HepG2 (cell line): ENCODE results near the gene TPX2. TPM values are rescaled to one million over a fixed set of nuclear protein-coding genes. Genes with fewer than 3 reads are reported as not detected.

ENCODE experiments used
- BCL6 ChIP-seq: IDR thresholded peaks from 2 replicates; pipeline ENCODE4 v1.6.1; 2016; ENCODE audit warnings: missing genetic modification reagents, missing compliant biosample characterization
- BRCA1 ChIP-seq: sonication (generic); formaldehyde crosslinking; IDR thresholded peaks from 2 replicates; pipeline ENCODE4 v1.4.0; 2020; ENCODE audit warnings: missing genetic modification reagents
- HIVEP1 ChIP-seq: sonication (generic); formaldehyde crosslinking; IDR thresholded peaks from 2 replicates; pipeline ENCODE4 v1.4.0; 2020; ENCODE audit warnings: mild to moderate bottlenecking, missing genetic modification reagents
- KDM3A ChIP-seq: IDR thresholded peaks from 2 replicates; pipeline ENCODE4 v1.6.1; 2018; ENCODE audit warnings: low read depth, missing compliant biosample characterization
- MLX ChIP-seq: IDR thresholded peaks from 2 replicates; pipeline ENCODE4 v1.6.1; 2016
- NCOA2 ChIP-seq: sonication (generic); formaldehyde crosslinking; IDR thresholded peaks from 2 replicates; pipeline ENCODE4 v1.8.0; 2022; ENCODE audit warnings: inconsistent platforms
- NFE2L2 ChIP-seq: fragments of 150-350 bp; IDR thresholded peaks from 2 replicates; pipeline ENCODE4 v1.6.1; 2014; ENCODE audit warnings: low read length
- RBAK ChIP-seq: sonication (generic); formaldehyde crosslinking; IDR thresholded peaks from 2 replicates; pipeline ENCODE4 v1.5.1; 2020; ENCODE audit warnings: mild to moderate bottlenecking, missing genetic modification reagents
- RBM22 ChIP-seq: fragments of 200-400 bp; formaldehyde crosslinking; optimal IDR thresholded peaks from 2 replicates; pipeline ENCODE3; 2017; ENCODE audit warnings: mild to moderate bottlenecking, low read length, moderate library complexity
- REST ChIP-seq, 2 experiments: IDR thresholded peaks; 2 replicates each; pipeline ENCODE4 v1.6.1; 2011 to 2012; ENCODE audit warnings: low read length in 2 of 2, borderline replicate concordance in 1 of 2, low read depth in 1 of 2, mild to moderate bottlenecking in 1 of 2, moderate library complexity in 1 of 2
- RFXAP ChIP-seq: sonication (generic); formaldehyde crosslinking; IDR thresholded peaks from 2 replicates; pipeline ENCODE4 v1.4.0; 2020; ENCODE audit warnings: missing genetic modification reagents, borderline replicate concordance
- U2AF1 ChIP-seq: fragments of 200-400 bp; formaldehyde crosslinking; optimal IDR thresholded peaks from 2 replicates; pipeline ENCODE3; 2017; ENCODE audit warnings: mild to moderate bottlenecking, low read depth, low read length
- ZNF12 ChIP-seq: sonication (generic); formaldehyde crosslinking; IDR thresholded peaks from 2 replicates; pipeline ENCODE4 v1.5.0; 2020; ENCODE audit warnings: missing genetic modification reagents
- ZNF326 ChIP-seq: sonication (generic); formaldehyde crosslinking; IDR thresholded peaks from 2 replicates; pipeline ENCODE4 v1.4.0; 2020; ENCODE audit warnings: missing genetic modification reagents, borderline replicate concordance
- ZNF343 ChIP-seq: sonication (generic); formaldehyde crosslinking; IDR thresholded peaks from 2 replicates; pipeline ENCODE4 v1.4.0; 2020; ENCODE audit warnings: mild to moderate bottlenecking, missing genetic modification reagents
- ZNF546 ChIP-seq: sonication (generic); formaldehyde crosslinking; conservative IDR thresholded peaks from 2 replicates; pipeline ENCODE4 v1.8.1; 2023; ENCODE audit warnings: mild to moderate bottlenecking, missing genetic modification reagents
- ZNF619 ChIP-seq: sonication (generic); formaldehyde crosslinking; IDR thresholded peaks from 2 replicates; pipeline ENCODE4 v1.4.0; 2020; ENCODE audit warnings: mild to moderate bottlenecking, missing genetic modification reagents
- polyA plus RNA-seq, 8 experiments: library from polyadenylated mRNA; depleted of rRNA in 3 of 8; stranded (reverse) in 7 of 8; unstranded in 1 of 8; fragments of >200 nt; fragmentation: Illumina TruSeq in 4 of 8; extraction: Trizol in 4 of 8; gene quantifications; 2 replicates each; pipeline versions ENCODE4 v1.2.1 to v1.2.3, GENCODE V29; 2011 to 2016; ENCODE audit warnings: low read depth in 4 of 8, missing spikeins in 1 of 8, mixed read lengths in 1 of 8; ENCODE audit not compliant: insufficient read depth in 1 of 8
- total RNA-seq, 5 experiments: library from RNA; depleted of rRNA; stranded (reverse); fragments of >200 nt; fragmentation: Illumina TruSeq; extraction: Trizol; gene quantifications; 2 replicates each; pipeline ENCODE4 v1.2.3, GENCODE V29; 2016; ENCODE audit warnings: low read depth in 1 of 5
- TF ChIP-seq, protein P1 (sequence below): sonication (generic); formaldehyde crosslinking; conservative IDR thresholded peaks from 2 replicates; pipeline ENCODE4 v1.8.0; 2022; ENCODE audit warnings: low read depth, missing genetic modification reagents
- TF ChIP-seq, protein P2 (sequence below): sonication (generic); formaldehyde crosslinking; IDR thresholded peaks from 2 replicates; pipeline ENCODE4 v1.5.0; 2020; ENCODE audit warnings: missing genetic modification reagents, mild to moderate bottlenecking, borderline replicate concordance
- TF ChIP-seq, protein P3 (sequence below): sonication (generic); formaldehyde crosslinking; IDR thresholded peaks from 2 replicates; pipeline ENCODE4 v1.4.0; 2020; ENCODE audit warnings: missing genetic modification reagents

The TPX2 gene
- total and polyA plus RNA-seq, 2 of the 13 experiments (the other 11 are each of a cell fraction or from before 2014, with no cell fraction given), result 34.3 to 124 TPM

DNA sequence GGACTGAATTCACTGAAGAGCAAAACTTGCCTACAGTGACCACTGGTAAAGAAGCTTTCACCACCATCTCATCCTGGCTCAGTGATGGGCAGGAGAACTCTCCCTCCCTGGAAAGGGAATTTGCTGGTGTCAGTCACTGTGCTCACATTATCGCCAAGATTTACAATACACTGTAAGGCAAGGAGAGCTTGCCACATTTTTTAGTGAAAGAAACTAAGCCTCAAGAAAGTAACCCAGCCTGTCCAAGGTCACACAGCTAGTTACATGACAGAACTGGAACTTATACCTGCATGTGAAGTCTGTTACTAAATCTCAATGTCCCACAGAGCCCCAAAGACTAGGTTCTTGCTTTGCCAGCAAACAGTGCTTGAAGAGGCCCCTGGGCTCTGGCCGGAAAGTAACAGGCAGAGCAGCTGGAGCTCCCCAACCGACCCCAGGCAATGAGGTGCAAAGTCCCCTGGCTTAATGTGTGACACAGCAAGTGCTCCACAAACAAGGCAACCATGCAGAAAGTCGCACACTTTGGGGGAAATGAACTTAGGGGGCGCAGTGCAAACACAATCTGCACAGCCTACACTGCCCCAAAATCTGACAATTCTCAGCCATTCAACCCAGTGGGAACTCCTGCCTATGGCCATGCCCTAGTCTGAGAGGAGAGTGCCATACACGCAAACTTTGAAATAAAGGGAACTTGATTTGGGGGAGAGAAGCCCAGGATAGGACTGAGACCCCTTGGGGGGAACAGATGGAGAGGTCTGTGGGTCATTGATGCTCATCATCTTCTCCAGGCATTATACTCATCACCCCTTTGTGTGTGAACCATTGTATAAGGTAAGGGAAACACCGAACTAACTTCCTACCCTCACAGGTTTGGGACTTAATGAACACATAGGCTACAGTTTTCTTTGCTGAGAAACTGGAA lies 18.3 kb upstream of the TPX2 start (continued):
- TF ChIP-seq, protein P1, sequence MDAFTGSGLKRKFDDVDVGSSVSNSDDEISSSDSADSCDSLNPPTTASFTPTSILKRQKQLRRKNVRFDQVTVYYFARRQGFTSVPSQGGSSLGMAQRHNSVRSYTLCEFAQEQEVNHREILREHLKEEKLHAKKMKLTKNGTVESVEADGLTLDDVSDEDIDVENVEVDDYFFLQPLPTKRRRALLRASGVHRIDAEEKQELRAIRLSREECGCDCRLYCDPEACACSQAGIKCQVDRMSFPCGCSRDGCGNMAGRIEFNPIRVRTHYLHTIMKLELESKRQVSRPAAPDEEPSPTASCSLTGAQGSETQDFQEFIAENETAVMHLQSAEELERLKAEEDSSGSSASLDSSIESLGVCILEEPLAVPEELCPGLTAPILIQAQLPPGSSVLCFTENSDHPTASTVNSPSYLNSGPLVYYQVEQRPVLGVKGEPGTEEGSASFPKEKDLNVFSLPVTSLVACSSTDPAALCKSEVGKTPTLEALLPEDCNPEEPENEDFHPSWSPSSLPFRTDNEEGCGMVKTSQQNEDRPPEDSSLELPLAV (CRISPR knock-in tag), result no peak
- TF ChIP-seq ZNF546 (CRISPR knock-in tag), result no peak
- TF ChIP-seq, protein P2, sequence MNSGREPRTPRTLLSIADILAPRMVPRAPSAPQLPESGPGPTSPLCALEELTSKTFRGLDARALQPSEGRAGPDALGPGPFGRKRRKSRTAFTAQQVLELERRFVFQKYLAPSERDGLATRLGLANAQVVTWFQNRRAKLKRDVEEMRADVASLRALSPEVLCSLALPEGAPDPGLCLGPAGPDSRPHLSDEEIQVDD (CRISPR knock-in tag), result no peak
- TF ChIP-seq ZNF343 (CRISPR knock-in tag), result peak; percentile 66
- 0 out of 2 replicates have a peak, but pooled peaks have one; percentile 52 for TF ChIP-seq ZNF326 (CRISPR knock-in tag)
- TF ChIP-seq ZNF619 (CRISPR knock-in tag), result peak; percentile 66; the same call in 1 of the 2 replicates
- peak; percentile 71 for TF ChIP-seq NFE2L2
- TF ChIP-seq HIVEP1 (CRISPR knock-in tag), result peak; percentile 72; the same call in 1 of the 2 replicates
- TF ChIP-seq REST (IDR thresholded peaks at IDR 0.05; ENCODE audit: borderline replicate concordance in 1 of 2, low read depth in 1 of 2, low read length in 2 of 2), result peak in 1 of 2 experiments; percentile 77; a peak in 1 of 4 replicates
- peak; percentile 62; the same call in 1 of the 2 replicates for TF ChIP-seq RBAK (CRISPR knock-in tag)
- peak; percentile 59; the same call in 1 of the 2 replicates for TF ChIP-seq ZNF12 (CRISPR knock-in tag)
- TF ChIP-seq RBM22, result peak; percentile 99
- peak; percentile 69; the same call in 1 of the 2 replicates for TF ChIP-seq BRCA1 (CRISPR knock-in tag)
- peak; percentile 85 for TF ChIP-seq BCL6 (CRISPR knock-in tag)
- peak; percentile 40 for TF ChIP-seq U2AF1
- TF ChIP-seq NCOA2 (CRISPR knock-in tag), result peak; percentile 87
- peak; percentile 66; the same call in 1 of the 2 replicates for TF ChIP-seq MLX
- TF ChIP-seq KDM3A (CRISPR knock-in tag), result no peak; the same call in 1 of the 2 replicates
- TF ChIP-seq, protein P3, sequence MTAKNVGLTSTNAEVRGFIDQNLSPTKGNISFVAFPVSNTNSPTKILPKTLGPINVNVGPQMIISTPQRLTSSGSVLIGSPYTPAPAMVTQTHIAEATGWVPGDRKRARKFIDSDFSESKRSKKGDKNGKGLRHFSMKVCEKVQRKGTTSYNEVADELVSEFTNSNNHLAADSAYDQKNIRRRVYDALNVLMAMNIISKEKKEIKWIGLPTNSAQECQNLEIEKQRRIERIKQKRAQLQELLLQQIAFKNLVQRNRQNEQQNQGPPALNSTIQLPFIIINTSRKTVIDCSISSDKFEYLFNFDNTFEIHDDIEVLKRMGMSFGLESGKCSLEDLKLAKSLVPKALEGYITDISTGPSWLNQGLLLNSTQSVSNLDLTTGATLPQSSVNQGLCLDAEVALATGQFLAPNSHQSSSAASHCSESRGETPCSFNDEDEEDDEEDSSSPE (CRISPR knock-in tag), result peak; percentile 63
- TF ChIP-seq RFXAP (CRISPR knock-in tag), result peak; percentile 86
